ENCODE data around the gene CAPG.

Gene CAPG

GRCh38 chr2:85427300-85427835, 17.2 kb upstream of the CAPG start:
- no peak overlapping the region for H3K4me3 ChIP-seq (ENCODE audit: low read depth, low read length)
- no peaks in the 10 kb centered on the region for H3K36me3 ChIP-seq (ENCODE audit: control insufficient read depth, insufficient read depth, low read length)
- H3K9ac ChIP-seq (ENCODE audit: low read depth, low read length), result no peak overlapping the region
- H3K4me1 ChIP-seq (ENCODE audit: control insufficient read depth, insufficient read depth, low read length), result peaks cover 13% of the 10 kb centered on the region
- H3K9me3 ChIP-seq (ENCODE audit: control insufficient read depth, insufficient read depth, low read length), result no peaks in the 10 kb centered on the region
- peaks cover 17% of the 10 kb centered on the region for H3K27me3 ChIP-seq (ENCODE audit: control insufficient read depth, insufficient read depth, low read length)

- no peaks in the 10 kb centered on the region for H3K36me3 ChIP-seq (ENCODE audit: control insufficient read depth, insufficient read depth, low read length)
- H3K27me3 ChIP-seq (ENCODE audit: control insufficient read depth, insufficient read depth, low read length), result peaks cover 17% of the 10 kb centered on the region
- peaks cover 7% of the 10 kb centered on the region for H3K4me1 ChIP-seq (ENCODE audit: control insufficient read depth, insufficient read depth, low read length)
- no peak overlapping the region for H3K4me3 ChIP-seq (ENCODE audit: low read depth, low read length)
- H3K9me3 ChIP-seq (ENCODE audit: control insufficient read depth, insufficient read depth, low read length), result no peaks in the 10 kb centered on the region
- no peak overlapping the region for H3K9ac ChIP-seq (ENCODE audit: low read depth, low read length)
These were observed 15.4 kb upstream of the CAPG start for GRCh38 chr2:85425588-85425987.

GRCh38 chr2:85423525-85423924, 13.4 kb upstream of the CAPG start:
- no peak overlapping the region for H3K9ac ChIP-seq (ENCODE audit: low read depth, low read length)
- H3K4me1 ChIP-seq (ENCODE audit: control insufficient read depth, insufficient read depth, low read length), result peaks cover 14% of the 10 kb centered on the region

GRCh38 chr2:85422072-85422457, 11.9 kb upstream of the CAPG start:
- Histone ChIP-seq H3K4me1 (ENCODE audit: control insufficient read depth, insufficient read depth, low read length) (peaks cover 6% of the 10 kb centered on the region), H3K36me3 (ENCODE audit: control insufficient read depth, insufficient read depth, low read length) (no peaks in the 10 kb centered on the region), H3K27me3 (ENCODE audit: control insufficient read depth, insufficient read depth, low read length) (peaks cover 3% of the 10 kb centered on the region), H3K4me3 (ENCODE audit: low read depth, low read length) (no peak overlapping the region), H3K9me3 (ENCODE audit: control insufficient read depth, insufficient read depth, low read length) (no peaks in the 10 kb centered on the region), H3K9ac (ENCODE audit: low read depth, low read length) (no peak overlapping the region)

More at GRCh38 chr2:85423525-85423924, 13.4 kb upstream of the CAPG start:
- Histone ChIP-seq H3K9me3 (ENCODE audit: control insufficient read depth, insufficient read depth, low read length) (no peaks in the 10 kb centered on the region), H3K27me3 (ENCODE audit: control insufficient read depth, insufficient read depth, low read length) (peaks cover 8% of the 10 kb centered on the region), H3K36me3 (ENCODE audit: control insufficient read depth, insufficient read depth, low read length) (no peaks in the 10 kb centered on the region), H3K4me3 (ENCODE audit: low read depth, low read length) (no peak overlapping the region)

- no peaks in the 10 kb centered on the region for H3K36me3 ChIP-seq (ENCODE audit: control insufficient read depth, insufficient read depth, low read length)
- H3K27me3 ChIP-seq (ENCODE audit: control insufficient read depth, insufficient read depth, low read length), result no peaks in the 10 kb centered on the region
- no peak overlapping the region for H3K9ac ChIP-seq (ENCODE audit: low read depth, low read length)
- peaks cover 6% of the 10 kb centered on the region for H3K4me1 ChIP-seq (ENCODE audit: control insufficient read depth, insufficient read depth, low read length)
- H3K9me3 ChIP-seq (ENCODE audit: control insufficient read depth, insufficient read depth, low read length), result no peaks in the 10 kb centered on the region
- H3K4me3 ChIP-seq (ENCODE audit: low read depth, low read length), result no peak overlapping the region
These were observed 11.3 kb upstream of the CAPG start for GRCh38 chr2:85421260-85422071.

GRCh38 chr2:85420536-85421259, 10.5 kb upstream of the CAPG start:
- H3K9ac ChIP-seq (ENCODE audit: low read depth, low read length), result peak overlapping the region; percentile 42
- H3K4me3 ChIP-seq (ENCODE audit: low read depth, low read length), result peak overlapping the region; percentile 33
- H3K36me3 ChIP-seq (ENCODE audit: control insufficient read depth, insufficient read depth, low read length), result no peaks in the 10 kb centered on the region
- H3K4me1 ChIP-seq (ENCODE audit: control insufficient read depth, insufficient read depth, low read length), result peaks cover 6% of the 10 kb centered on the region
- no peaks in the 10 kb centered on the region for H3K9me3 ChIP-seq (ENCODE audit: control insufficient read depth, insufficient read depth, low read length)
- no peaks in the 10 kb centered on the region for H3K27me3 ChIP-seq (ENCODE audit: control insufficient read depth, insufficient read depth, low read length)

GRCh38 chr2:85419009-85419675, 9.0 kb upstream of the CAPG start:
- Histone ChIP-seq H3K4me3 (ENCODE audit: low read depth, low read length) (peak overlapping the region; percentile 84), H3K9ac (ENCODE audit: low read depth, low read length) (peak overlapping the region; percentile 91), H3K36me3 (ENCODE audit: control insufficient read depth, insufficient read depth, low read length) (no peaks in the 10 kb centered on the region), H3K4me1 (ENCODE audit: control insufficient read depth, insufficient read depth, low read length) (peaks cover 6% of the 10 kb centered on the region), H3K27me3 (ENCODE audit: control insufficient read depth, insufficient read depth, low read length) (peaks cover 2% of the 10 kb centered on the region), H3K9me3 (ENCODE audit: control insufficient read depth, insufficient read depth, low read length) (no peaks in the 10 kb centered on the region)

GRCh38 chr2:85418132-85419008, 8.2 kb upstream of the CAPG start, which contains the start of gene SH2D6:
Gene SH2D6 (plus strand): TSS chr2:85418714. CDS start chr2:85429466, 10,752 bp downstream.
- Histone ChIP-seq H3K9me3 (ENCODE audit: control insufficient read depth, insufficient read depth, low read length) (no peaks in the 10 kb centered on the region), H3K9ac (ENCODE audit: low read depth, low read length) (peak within 1 kb of the TSS; percentile 91), H3K4me1 (ENCODE audit: control insufficient read depth, insufficient read depth, low read length) (peaks cover 6% of the 10 kb centered on the region)

GRCh38 chr2:85415980-85416650, 5.9 kb upstream of the CAPG start:
- Histone ChIP-seq H3K4me3 (ENCODE audit: low read depth, low read length) (no peak overlapping the region), H3K9me3 (ENCODE audit: control insufficient read depth, insufficient read depth, low read length) (no peaks in the 10 kb centered on the region), H3K4me1 (ENCODE audit: control insufficient read depth, insufficient read depth, low read length) (peaks cover 11% of the 10 kb centered on the region), H3K36me3 (ENCODE audit: control insufficient read depth, insufficient read depth, low read length) (no peaks in the 10 kb centered on the region), H3K9ac (ENCODE audit: low read depth, low read length) (no peak overlapping the region), H3K27me3 (ENCODE audit: control insufficient read depth, insufficient read depth, low read length) (peaks cover 2% of the 10 kb centered on the region)

More at GRCh38 chr2:85418132-85419008, 8.2 kb upstream of the CAPG start, which contains the start of gene SH2D6:
- Histone ChIP-seq H3K4me3 (ENCODE audit: low read depth, low read length) (peak within 1 kb of the TSS; percentile 84), H3K27me3 (ENCODE audit: control insufficient read depth, insufficient read depth, low read length) (peaks cover 2% of the 10 kb centered on the region), H3K36me3 (ENCODE audit: control insufficient read depth, insufficient read depth, low read length) (no peaks in the 10 kb centered on the region)

GRCh38 chr2:85414761-85415553, 4.8 kb upstream of the CAPG start:
- Histone ChIP-seq H3K36me3 (ENCODE audit: control insufficient read depth, insufficient read depth, low read length) (no peaks in the 10 kb centered on the region), H3K27me3 (ENCODE audit: control insufficient read depth, insufficient read depth, low read length) (peaks cover 2% of the 10 kb centered on the region), H3K4me3 (ENCODE audit: low read depth, low read length) (no peak overlapping the region), H3K9me3 (ENCODE audit: control insufficient read depth, insufficient read depth, low read length) (no peaks in the 10 kb centered on the region), H3K4me1 (ENCODE audit: control insufficient read depth, insufficient read depth, low read length) (peaks cover 11% of the 10 kb centered on the region), H3K9ac (ENCODE audit: low read depth, low read length) (no peak overlapping the region)
